SK-N-SH (cell line): ENCODE results near the gene SWAP70. TPM values are rescaled to one million over a fixed set of nuclear protein-coding genes. Genes with fewer than 3 reads are reported as not detected.

ENCODE experiments used
- CTCF ChIA-PET: fragments of 300-600, 350-600 bp; formaldehyde crosslinking; extraction: SDS; loops from one replicate; lab custom pipeline; 2021; lab: Yijun Ruan, JAX
- POLR2A ChIA-PET: fragments of 350-600 bp; sonication (Branson Sonifier 250); formaldehyde crosslinking; extraction: SDS; loops from one replicate; lab custom pipeline; 2020; ENCODE audit warnings: antibody characterized with exemption, inconsistent platforms; lab: Yijun Ruan, JAX
- DNase-seq: peaks from one replicate; pipeline ENCODE4 v3.0.0; 2012
- H2AFZ ChIP-seq: fragments of 200-600 bp; sonication (generic); 2 replicates; pipeline ENCODE4 v1.8.1; 2016; ENCODE audit warnings: antibody characterized with exemption, mild to moderate bottlenecking, low read depth
- H3F3A ChIP-seq: fragments of 200-600 bp; sonication (generic); replicated peaks from 2 replicates; pipeline ENCODE3; 2016; ENCODE audit warnings: antibody characterized with exemption, mild to moderate bottlenecking; ENCODE audit not compliant: insufficient read depth
- H3K27ac ChIP-seq, 2 experiments: fragments of 200-500 bp in 1 of 2; fragments of 200-600 bp in 1 of 2; sonication (Bioruptor generic) in 1 of 2; sonication (generic), shearing (Covaris generic) in 1 of 2; 2 replicates each; pipeline versions ENCODE4 v1.5.1 to v1.6.1; 2014 to 2016; ENCODE audit warnings: low read depth in 2 of 2, inconsistent platforms in 1 of 2, low read length in 1 of 2, mild to moderate bottlenecking in 1 of 2, mixed read lengths in 1 of 2
- H3K27me3 ChIP-seq: fragments of 200-600 bp; sonication (generic), shearing (Covaris generic); 2 replicates; pipeline ENCODE4 v1.6.1; 2016; ENCODE audit warnings: mixed run types; ENCODE audit not compliant: insufficient read depth
- H3K36me3 ChIP-seq, 2 experiments: fragments of 200-500 bp in 1 of 2; fragments of 200-600 bp in 1 of 2; sonication (Bioruptor generic) in 1 of 2; sonication (generic) in 1 of 2; replicated peaks in 1 of 2; 2 replicates each; pipeline versions ENCODE3 to v1.5.1; 2014 to 2016; ENCODE audit warnings: low read length in 1 of 2, mild to moderate bottlenecking in 1 of 2; ENCODE audit not compliant: insufficient read depth in 2 of 2, control insufficient read depth in 1 of 2
- H3K4me1 ChIP-seq, 2 experiments: fragments of 200-500 bp in 1 of 2; fragments of 200-600 bp in 1 of 2; sonication (Bioruptor generic) in 1 of 2; sonication (generic), shearing (Covaris generic) in 1 of 2; 2 replicates each; pipeline versions ENCODE4 v1.5.1 to v1.6.1; 2014 to 2016; ENCODE audit warnings: low read depth in 1 of 2, low read length in 1 of 2, mixed run types in 1 of 2; ENCODE audit not compliant: insufficient read depth in 2 of 2, control insufficient read depth in 1 of 2
- H3K4me2 ChIP-seq: fragments of 200-600 bp; sonication (generic), shearing (Covaris generic); 2 replicates; pipeline ENCODE4 v1.6.1; 2017; ENCODE audit warnings: mixed run types
- H3K4me3 ChIP-seq, 2 experiments: fragments of 200-500 bp in 1 of 2; fragments of 200-600 bp in 1 of 2; sonication (Bioruptor generic) in 1 of 2; sonication (generic), shearing (Covaris generic) in 1 of 2; 2 replicates each; pipeline versions ENCODE4 v1.5.1 to v1.8.1; 2014 to 2016; ENCODE audit warnings: low read depth in 2 of 2, inconsistent platforms in 1 of 2, low read length in 1 of 2, mild to moderate bottlenecking in 1 of 2, mixed read lengths in 1 of 2, moderate library complexity in 1 of 2
- H3K79me2 ChIP-seq: fragments of 200-600 bp; sonication (generic); 2 replicates; pipeline ENCODE4 v1.8.1; 2017; ENCODE audit warnings: mild to moderate bottlenecking; ENCODE audit not compliant: insufficient read depth
- H3K9ac ChIP-seq: fragments of 200-600 bp; sonication (generic); 2 replicates; pipeline ENCODE4 v1.6.1; 2017; ENCODE audit warnings: mixed run types
- H3K9me2 ChIP-seq: fragments of 200-600 bp; sonication (generic); 2 replicates; pipeline ENCODE4 v1.6.1; 2017; ENCODE audit warnings: mixed run types
- H3K9me3 ChIP-seq: fragments of 200-600 bp; sonication (generic); 2 replicates; pipeline ENCODE4 v1.6.1; 2017; ENCODE audit warnings: mixed run types, mild to moderate bottlenecking, moderate library complexity
- H4K20me1 ChIP-seq: fragments of 200-600 bp; sonication (generic); 2 replicates; pipeline ENCODE4 v1.6.1; 2017; ENCODE audit warnings: mild to moderate bottlenecking, mixed run types; ENCODE audit not compliant: insufficient read depth
- CHD2 ChIP-seq: fragments of 150-350 bp; IDR thresholded peaks from 2 replicates; pipeline ENCODE4 v1.6.1; 2018; ENCODE audit warnings: low read length; ENCODE audit not compliant: partially characterized antibody
- ELF1 ChIP-seq: IDR thresholded peaks from 2 replicates; pipeline ENCODE4 v1.4.0; 2012
- EZH2phosphoT487 ChIP-seq: fragments of 200-600 bp; sonication (generic); IDR thresholded peaks from 2 replicates; pipeline ENCODE4 v1.6.1; 2017; ENCODE audit warnings: low read depth, mixed run types, mild to moderate bottlenecking, antibody characterized with exemption, moderate library complexity, borderline replicate concordance
- FOSL2 ChIP-seq: IDR thresholded peaks from 2 replicates; pipeline ENCODE4 v1.4.0; 2012; ENCODE audit warnings: low read depth, mild to moderate bottlenecking, moderate library complexity, borderline replicate concordance
- GABPA ChIP-seq: IDR thresholded peaks from 2 replicates; pipeline ENCODE4 v1.4.0; 2012; ENCODE audit warnings: low read depth, mild to moderate bottlenecking
- GATA2 ChIP-seq: sonication (generic); formaldehyde crosslinking; IDR thresholded peaks from 2 replicates; pipeline ENCODE4 v1.5.0; 2020; ENCODE audit warnings: mild to moderate bottlenecking, missing genetic modification reagents
- JUND ChIP-seq: IDR thresholded peaks from 2 replicates; pipeline ENCODE4 v1.4.0; 2012
- MEF2A ChIP-seq: IDR thresholded peaks from 2 replicates; pipeline ENCODE4 v1.4.0; 2012; ENCODE audit warnings: low read depth, borderline replicate concordance
- NFIC ChIP-seq: IDR thresholded peaks from 2 replicates; pipeline ENCODE4 v1.4.0; 2012; ENCODE audit warnings: borderline replicate concordance
- RAD21 ChIP-seq: IDR thresholded peaks from 2 replicates; pipeline ENCODE4 v1.6.1; 2012; ENCODE audit warnings: mild to moderate bottlenecking, low read length
- RCOR1 ChIP-seq: fragments of 150-350 bp; IDR thresholded peaks from 2 replicates; pipeline ENCODE4 v1.6.1; 2017; ENCODE audit warnings: antibody characterized with exemption, low read length
- RFX5 ChIP-seq: IDR thresholded peaks from 2 replicates; pipeline ENCODE4 v1.6.1; 2012; ENCODE audit warnings: mild to moderate bottlenecking, improper control_type of control experiment, low read length
- RXRA ChIP-seq: IDR thresholded peaks from 2 replicates; pipeline ENCODE4 v1.4.0; 2012; ENCODE audit warnings: low read depth, mild to moderate bottlenecking, borderline replicate concordance
- SIN3A ChIP-seq: IDR thresholded peaks from 2 replicates; pipeline ENCODE4 v1.6.1; 2012; ENCODE audit warnings: low read depth, mild to moderate bottlenecking, low read length, moderate library complexity, borderline replicate concordance
- SMC3 ChIP-seq: IDR thresholded peaks from 2 replicates; pipeline ENCODE4 v1.6.1; 2012; ENCODE audit warnings: low read depth, low read length, improper control_type of control experiment
- TAF1 ChIP-seq: IDR thresholded peaks from 2 replicates; pipeline ENCODE4 v1.6.1; 2012; ENCODE audit warnings: low read depth, mild to moderate bottlenecking, low read length, moderate library complexity, borderline replicate concordance
- TCF12 ChIP-seq: IDR thresholded peaks from 2 replicates; pipeline ENCODE4 v1.4.0; 2012
- TEAD4 ChIP-seq: IDR thresholded peaks from 2 replicates; pipeline ENCODE4 v1.4.0; 2012; ENCODE audit warnings: mild to moderate bottlenecking, borderline replicate concordance; ENCODE audit not compliant: insufficient read depth
- WGBS: methylation state at CpG from one replicate; pipeline ENCODE4 v1.1.6; 2017; ENCODE audit warnings: low lambda C conversion rate; 5-methylcytosine and 5-hydroxymethylcytosine counted together
- polyA plus RNA-seq, 3 experiments: library from polyadenylated mRNA; depleted of rRNA; stranded (reverse); fragments of >200 nt; gene quantifications; 2 replicates each; pipeline ENCODE4 v1.2.3, GENCODE V29; 2012
- TF ChIP-seq, protein P1 (sequence below): IDR thresholded peaks from 2 replicates; pipeline ENCODE4; 2012
- TF ChIP-seq, protein P2 (sequence below): fragments of 200-600 bp; sonication (generic); IDR thresholded peaks from 2 replicates; pipeline ENCODE4 v1.6.1; 2017; ENCODE audit warnings: antibody characterized with exemption, mild to moderate bottlenecking, moderate library complexity

Gene SWAP70
- polyA plus RNA-seq, 1 of the 3 experiments (the other 2 are of a cell fraction), result 10.6 TPM

DNA sequence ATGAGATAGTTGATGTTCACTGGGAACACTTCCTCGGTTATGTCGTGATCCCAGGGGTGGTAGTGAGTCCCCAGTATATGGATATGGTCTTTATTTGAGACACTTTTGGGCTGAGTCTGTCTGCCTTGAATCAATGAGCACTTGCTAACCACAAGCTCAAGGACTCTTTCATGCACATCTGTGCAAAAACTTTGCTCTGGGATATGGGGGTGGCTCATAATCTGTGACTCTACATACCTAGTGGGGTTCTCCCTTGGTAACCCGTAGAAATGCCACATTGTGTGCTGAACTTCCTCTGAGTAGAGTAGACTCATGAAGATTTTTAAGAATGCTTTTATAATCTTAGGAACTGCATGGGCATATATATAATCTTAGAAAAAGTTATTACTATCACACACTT, 69.3 kb downstream of the SWAP70 start (continued):
- TF ChIP-seq TEAD4, result no peak
- TF ChIP-seq, all 33 proteins: peak for 0

DNA sequence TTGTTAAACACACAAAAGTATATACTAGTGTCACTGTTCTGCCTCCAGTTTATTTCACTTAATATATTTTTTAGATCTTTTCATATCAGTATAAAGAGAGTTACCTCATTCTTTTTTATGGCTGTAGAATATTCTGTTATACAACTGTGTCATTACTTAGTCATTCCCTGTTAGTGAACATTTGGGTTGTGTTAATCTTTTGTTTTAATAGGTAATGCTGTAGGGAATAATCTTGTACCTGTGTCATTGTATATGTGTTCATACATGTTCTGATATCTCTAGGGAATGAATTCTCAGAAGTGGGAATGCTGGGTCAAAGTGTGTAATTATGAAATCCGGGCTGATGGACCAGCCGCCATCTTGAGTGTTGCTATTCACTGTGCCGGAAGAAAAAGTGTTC, 71.4 kb downstream of the SWAP70 start:
- no peak for DNase-seq
- H3K9ac ChIP-seq, result no peak overlapping the region
- H3K4me3 ChIP-seq, result no peak overlapping the region
- no peaks in the 10 kb centered on the region for H3K9me3 ChIP-seq
- no peaks in the 10 kb centered on the region; the same call in 1 of the 2 replicates for H3K79me2 ChIP-seq
- H3K4me1 ChIP-seq, result no peaks in the 10 kb centered on the region
- 94% methylated on average over 3 of the region's 3 CpGs for WGBS
- CTCF ChIA-PET, result no interaction called here
- H4K20me1 ChIP-seq, result no peaks in the 10 kb centered on the region
- POLR2A ChIA-PET, result no interaction called here
- H2AFZ ChIP-seq, result no peak overlapping the region
- peaks cover 30 to 64% of the 10 kb centered on the region in 2 experiments for H3K36me3 ChIP-seq
- H3K27me3 ChIP-seq, result no peaks in the 10 kb centered on the region
- no peak overlapping the region for H3K27ac ChIP-seq
- H3F3A ChIP-seq, result no peaks in the 10 kb centered on the region
- H3K9me2 ChIP-seq, result no peaks in the 10 kb centered on the region
- H3K4me2 ChIP-seq, result no peak overlapping the region
- TF ChIP-seq JUND (no peak), FOSL2 (no peak), ELF1 (no peak), TAF1 (no peak), GABPA (no peak), RCOR1 (no peak), RAD21 (no peak), SIN3A (no peak), SMC3 (no peak), CHD2 (no peak), NFIC (no peak), RXRA (no peak)
- TF ChIP-seq, protein P1, sequence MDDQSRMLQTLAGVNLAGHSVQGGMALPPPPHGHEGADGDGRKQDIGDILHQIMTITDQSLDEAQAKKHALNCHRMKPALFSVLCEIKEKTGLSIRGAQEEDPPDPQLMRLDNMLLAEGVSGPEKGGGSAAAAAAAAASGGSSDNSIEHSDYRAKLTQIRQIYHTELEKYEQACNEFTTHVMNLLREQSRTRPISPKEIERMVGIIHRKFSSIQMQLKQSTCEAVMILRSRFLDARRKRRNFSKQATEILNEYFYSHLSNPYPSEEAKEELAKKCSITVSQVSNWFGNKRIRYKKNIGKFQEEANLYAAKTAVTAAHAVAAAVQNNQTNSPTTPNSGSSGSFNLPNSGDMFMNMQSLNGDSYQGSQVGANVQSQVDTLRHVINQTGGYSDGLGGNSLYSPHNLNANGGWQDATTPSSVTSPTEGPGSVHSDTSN, result no peak

DNA sequence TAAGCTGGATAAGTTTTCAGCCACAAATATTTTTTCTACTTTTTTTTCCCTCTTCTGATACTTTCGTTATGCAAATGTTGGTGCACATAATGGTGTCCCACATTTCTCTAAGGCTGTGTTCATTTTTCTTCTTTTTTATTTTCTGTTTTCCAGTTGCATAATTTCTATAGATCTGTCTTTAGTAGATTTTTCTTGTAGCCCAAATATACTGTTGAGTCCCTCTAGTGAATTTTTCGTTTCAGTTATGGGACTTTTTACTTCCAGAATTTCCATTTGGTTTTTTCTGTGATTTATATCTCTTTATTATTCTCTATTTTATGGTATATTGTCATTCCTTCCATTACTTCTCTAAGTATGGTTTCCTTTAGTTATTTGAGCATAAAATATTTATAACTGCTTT, 72.0 kb downstream of the SWAP70 start:
- H3K9me3 ChIP-seq, result no peaks in the 10 kb centered on the region
- H3K36me3 ChIP-seq, result peaks cover 36 to 69% of the 10 kb centered on the region in 2 experiments
- H3K79me2 ChIP-seq, result no peaks in the 10 kb centered on the region; the same call in 1 of the 2 replicates
- H2AFZ ChIP-seq, result no peak overlapping the region
- H3K27me3 ChIP-seq, result no peaks in the 10 kb centered on the region
- TF ChIP-seq TCF12, result no peak
- no peak for TF ChIP-seq MEF2A
- TF ChIP-seq, protein P2, sequence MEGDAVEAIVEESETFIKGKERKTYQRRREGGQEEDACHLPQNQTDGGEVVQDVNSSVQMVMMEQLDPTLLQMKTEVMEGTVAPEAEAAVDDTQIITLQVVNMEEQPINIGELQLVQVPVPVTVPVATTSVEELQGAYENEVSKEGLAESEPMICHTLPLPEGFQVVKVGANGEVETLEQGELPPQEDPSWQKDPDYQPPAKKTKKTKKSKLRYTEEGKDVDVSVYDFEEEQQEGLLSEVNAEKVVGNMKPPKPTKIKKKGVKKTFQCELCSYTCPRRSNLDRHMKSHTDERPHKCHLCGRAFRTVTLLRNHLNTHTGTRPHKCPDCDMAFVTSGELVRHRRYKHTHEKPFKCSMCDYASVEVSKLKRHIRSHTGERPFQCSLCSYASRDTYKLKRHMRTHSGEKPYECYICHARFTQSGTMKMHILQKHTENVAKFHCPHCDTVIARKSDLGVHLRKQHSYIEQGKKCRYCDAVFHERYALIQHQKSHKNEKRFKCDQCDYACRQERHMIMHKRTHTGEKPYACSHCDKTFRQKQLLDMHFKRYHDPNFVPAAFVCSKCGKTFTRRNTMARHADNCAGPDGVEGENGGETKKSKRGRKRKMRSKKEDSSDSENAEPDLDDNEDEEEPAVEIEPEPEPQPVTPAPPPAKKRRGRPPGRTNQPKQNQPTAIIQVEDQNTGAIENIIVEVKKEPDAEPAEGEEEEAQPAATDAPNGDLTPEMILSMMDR, result no peak
- no peak for TF ChIP-seq FOSL2
- TF ChIP-seq CHD2, result no peak
- TF ChIP-seq RFX5, result no peak
- no peak for TF ChIP-seq JUND
- no peak for TF ChIP-seq RXRA
- no peak for TF ChIP-seq EZH2phosphoT487
- no peak for TF ChIP-seq GATA2 (CRISPR knock-in tag)
- TF ChIP-seq SIN3A, result no peak
- TF ChIP-seq ELF1, result no peak
- TF ChIP-seq GABPA, result no peak
- H3K4me3 ChIP-seq, result no peak overlapping the region
- POLR2A ChIA-PET, result no interaction called here
- H4K20me1 ChIP-seq, result no peaks in the 10 kb centered on the region
- no peak overlapping the region for H3K4me2 ChIP-seq
- DNase-seq, result no peak
- no peak overlapping the region for H3K27ac ChIP-seq
- CTCF ChIA-PET, result interaction anchor here (1.3 kb wide), 1 partner anchor 13 kb away, joined by 3 read pairs; no protein-coding TSS in a partner anchor
- no peak overlapping the region for H3K9ac ChIP-seq
- H3K9me2 ChIP-seq, result no peaks in the 10 kb centered on the region
- H3K4me1 ChIP-seq, result no peaks in the 10 kb centered on the region
- 96% methylated on average over 2 of the region's 2 CpGs for WGBS
- no peaks in the 10 kb centered on the region for H3F3A ChIP-seq
